Heart left ventricle (tissue), 13 donors: ENCODE data around the gene ZP4.

ENCODE experiments used
- POLR2A ChIP-seq, 2 donors: fragments of 450-650 bp; IDR thresholded peaks; one replicate each; pipeline ENCODE4 v1.6.1; 2017; ENCODE audit warnings: antibody characterized with exemption in 2 of 2, mild to moderate bottlenecking in 2 of 2, moderate library complexity in 2 of 2
- TF ChIP-seq, protein P1 (sequence below), 12 donors: fragments of 200-600 bp; sonication (generic) in 4 of 12; IDR thresholded peaks; one replicate each; pipeline versions ENCODE4 v1.5.0 to v1.8.0; 2018 to 2022; ENCODE audit warnings: antibody characterized with exemption in 12 of 12, mild to moderate bottlenecking in 5 of 12
- donor health status: ischemic (EF 13 %, LVEDD 7.1; RV severe dilation, severe dysfunction).
- donor health status: DM: no; HTN: yes; CAD: no.
- donor health status: DM: no; HTN: no; CAD: no.
- donor health status: ischemic (EF 25% LVEDD 6.9; RV normal size, moderate dysfunction).
- donor health status: ischemic (EF 25% LVEDD 5.7; RV mildly dilated, moderate dysfunction).
- donor health status: ischemic (EF 35%, LVEDD 5.7; RV mildly dilated, moderate dysfunction).
- donor health status: nonischemic (EF 11% LVEDD 7.7; RV severe dilation, severe dysfunction).
- donor health status: DM: yes; HTN: yes; CAD: no.
- donor health status: PGD.
- donor health status: ischemic (EF 29% LVEDD 5.4; RV normal size, mild dysfunction).
- donor health status: nonischemic (EF 23%, LVEDD 6.1; RV moderate dilation, normal function).

GRCh38 chr1:237884237-237884636 is 6.5 kb downstream of the ZP4 start:
- TF ChIP-seq, protein P1, sequence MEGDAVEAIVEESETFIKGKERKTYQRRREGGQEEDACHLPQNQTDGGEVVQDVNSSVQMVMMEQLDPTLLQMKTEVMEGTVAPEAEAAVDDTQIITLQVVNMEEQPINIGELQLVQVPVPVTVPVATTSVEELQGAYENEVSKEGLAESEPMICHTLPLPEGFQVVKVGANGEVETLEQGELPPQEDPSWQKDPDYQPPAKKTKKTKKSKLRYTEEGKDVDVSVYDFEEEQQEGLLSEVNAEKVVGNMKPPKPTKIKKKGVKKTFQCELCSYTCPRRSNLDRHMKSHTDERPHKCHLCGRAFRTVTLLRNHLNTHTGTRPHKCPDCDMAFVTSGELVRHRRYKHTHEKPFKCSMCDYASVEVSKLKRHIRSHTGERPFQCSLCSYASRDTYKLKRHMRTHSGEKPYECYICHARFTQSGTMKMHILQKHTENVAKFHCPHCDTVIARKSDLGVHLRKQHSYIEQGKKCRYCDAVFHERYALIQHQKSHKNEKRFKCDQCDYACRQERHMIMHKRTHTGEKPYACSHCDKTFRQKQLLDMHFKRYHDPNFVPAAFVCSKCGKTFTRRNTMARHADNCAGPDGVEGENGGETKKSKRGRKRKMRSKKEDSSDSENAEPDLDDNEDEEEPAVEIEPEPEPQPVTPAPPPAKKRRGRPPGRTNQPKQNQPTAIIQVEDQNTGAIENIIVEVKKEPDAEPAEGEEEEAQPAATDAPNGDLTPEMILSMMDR (IDR thresholded peaks at IDR 0.05): no peak
- TF ChIP-seq POLR2A (IDR thresholded peaks at IDR 0.05): no peak
